H1 (cell line): ENCODE results near the gene TSPAN5. TPM values are rescaled to one million over a fixed set of nuclear protein-coding genes. Genes with fewer than 3 reads are reported as not detected.

Source experiments
- BRCA1 ChIP-seq: IDR thresholded peaks from 2 replicates; pipeline ENCODE4 v1.6.1; 2012; ENCODE audit warnings: low read depth, low read length, improper control_type of control experiment
- PHF8 ChIP-seq: fragments of 200-600 bp; sonication (generic); conservative IDR thresholded peaks from 2 replicates; pipeline ENCODE4 v1.7.1; 2012; ENCODE audit warnings: low read depth, mild to moderate bottlenecking, inconsistent platforms, low read length, moderate library complexity
- POLR2A ChIP-seq, 2 experiments: IDR thresholded peaks; 1 replicate in 1 of 2; 2 replicates in 1 of 2; pipeline ENCODE4 v1.6.1; 2011; ENCODE audit warnings: low read depth in 2 of 2, low read length in 2 of 2, mild to moderate bottlenecking in 2 of 2; ENCODE audit errors: control extremely low read depth in 1 of 2
- RFX5 ChIP-seq: IDR thresholded peaks from 2 replicates; pipeline ENCODE4 v1.6.1; 2011; ENCODE audit warnings: low read depth, low read length, improper control_type of control experiment, borderline replicate concordance
- SIN3A ChIP-seq, 2 experiments: IDR thresholded peaks in 1 of 2; conservative IDR thresholded peaks in 1 of 2; 2 replicates each; pipeline ENCODE4 v1.6.1; 2011 to 2012; ENCODE audit warnings: low read length in 2 of 2, improper control_type of control experiment in 1 of 2, low read depth in 1 of 2, mild to moderate bottlenecking in 1 of 2
- TAF1 ChIP-seq: IDR thresholded peaks from 2 replicates; pipeline ENCODE4 v1.6.1; 2011; ENCODE audit warnings: mild to moderate bottlenecking, low read depth, low read length
- ZNF274 ChIP-seq: IDR thresholded peaks from 2 replicates; pipeline ENCODE4 v1.7.0; 2012; ENCODE audit warnings: low read length, borderline replicate concordance; ENCODE audit errors: extremely low read depth
- polyA plus RNA-seq, 7 experiments: library from polyadenylated mRNA; depleted of rRNA in 3 of 7; stranded (reverse) in 5 of 7; unstranded in 2 of 7; fragments of >200 nt in 5 of 7; fragments of 200-250 nt in 2 of 7; gene quantifications; 1 replicate in 5 of 7; 2 replicates in 1 of 7; 4 replicates in 1 of 7; pipeline versions ENCODE4 v1.2.1 to v1.2.3, GENCODE V29; 2011 to 2013; ENCODE audit warnings: missing spikeins in 2 of 7, mixed read lengths in 2 of 7
- total RNA-seq: library from RNA; stranded (reverse); fragmentation: NEBNext Ultra II Directional; extraction: Animal tissue kit (Norgen Biotek cat#: 25700); gene quantifications from 2 replicates; pipeline ENCODE4 v1.2.1, GENCODE V29; 2021
- TF ChIP-seq, protein P1 (sequence below): fragments of 300-600 bp; sonication (generic); IDR thresholded peaks from 2 replicates; pipeline ENCODE4 v1.7.1; 2012; ENCODE audit warnings: low read length, moderate library complexity, mild to moderate bottlenecking, inconsistent platforms; ENCODE audit not compliant: insufficient replicate concordance
- TF ChIP-seq, protein P2 (sequence below): IDR thresholded peaks from 2 replicates; pipeline ENCODE4 v1.6.1; 2012; ENCODE audit warnings: inconsistent platforms
- TF ChIP-seq, protein P3 (sequence below): IDR thresholded peaks from 2 replicates; pipeline ENCODE4 v1.6.1; 2011; ENCODE audit warnings: low read length, improper control_type of control experiment

The TSPAN5 gene
- total and polyA plus RNA-seq, 2 of the 8 experiments (the other 6 are each of a cell fraction or from before 2014, with no cell fraction given) = 17.6 to 21.2 TPM

DNA sequence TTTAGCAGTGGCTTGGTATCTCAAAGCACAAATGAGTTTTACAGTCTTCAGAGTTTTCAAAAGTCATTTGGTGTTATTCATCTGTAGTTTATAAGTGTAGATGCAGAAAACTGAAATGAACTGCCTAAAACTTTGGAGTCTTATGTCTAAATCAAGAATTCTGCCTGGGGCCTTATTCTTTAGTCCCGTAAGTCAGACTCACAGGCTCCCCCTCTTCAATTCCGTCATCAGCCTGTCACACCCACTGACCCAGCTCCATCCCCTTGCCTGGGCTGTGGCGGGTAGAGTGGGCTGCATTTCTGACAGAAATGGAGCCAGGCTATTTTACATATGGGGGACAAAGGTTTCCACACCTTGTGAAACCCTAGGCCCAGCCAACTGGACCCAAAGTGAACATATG, 44.3 kb downstream of the TSPAN5 start (continued):
- TF ChIP-seq, protein P1, sequence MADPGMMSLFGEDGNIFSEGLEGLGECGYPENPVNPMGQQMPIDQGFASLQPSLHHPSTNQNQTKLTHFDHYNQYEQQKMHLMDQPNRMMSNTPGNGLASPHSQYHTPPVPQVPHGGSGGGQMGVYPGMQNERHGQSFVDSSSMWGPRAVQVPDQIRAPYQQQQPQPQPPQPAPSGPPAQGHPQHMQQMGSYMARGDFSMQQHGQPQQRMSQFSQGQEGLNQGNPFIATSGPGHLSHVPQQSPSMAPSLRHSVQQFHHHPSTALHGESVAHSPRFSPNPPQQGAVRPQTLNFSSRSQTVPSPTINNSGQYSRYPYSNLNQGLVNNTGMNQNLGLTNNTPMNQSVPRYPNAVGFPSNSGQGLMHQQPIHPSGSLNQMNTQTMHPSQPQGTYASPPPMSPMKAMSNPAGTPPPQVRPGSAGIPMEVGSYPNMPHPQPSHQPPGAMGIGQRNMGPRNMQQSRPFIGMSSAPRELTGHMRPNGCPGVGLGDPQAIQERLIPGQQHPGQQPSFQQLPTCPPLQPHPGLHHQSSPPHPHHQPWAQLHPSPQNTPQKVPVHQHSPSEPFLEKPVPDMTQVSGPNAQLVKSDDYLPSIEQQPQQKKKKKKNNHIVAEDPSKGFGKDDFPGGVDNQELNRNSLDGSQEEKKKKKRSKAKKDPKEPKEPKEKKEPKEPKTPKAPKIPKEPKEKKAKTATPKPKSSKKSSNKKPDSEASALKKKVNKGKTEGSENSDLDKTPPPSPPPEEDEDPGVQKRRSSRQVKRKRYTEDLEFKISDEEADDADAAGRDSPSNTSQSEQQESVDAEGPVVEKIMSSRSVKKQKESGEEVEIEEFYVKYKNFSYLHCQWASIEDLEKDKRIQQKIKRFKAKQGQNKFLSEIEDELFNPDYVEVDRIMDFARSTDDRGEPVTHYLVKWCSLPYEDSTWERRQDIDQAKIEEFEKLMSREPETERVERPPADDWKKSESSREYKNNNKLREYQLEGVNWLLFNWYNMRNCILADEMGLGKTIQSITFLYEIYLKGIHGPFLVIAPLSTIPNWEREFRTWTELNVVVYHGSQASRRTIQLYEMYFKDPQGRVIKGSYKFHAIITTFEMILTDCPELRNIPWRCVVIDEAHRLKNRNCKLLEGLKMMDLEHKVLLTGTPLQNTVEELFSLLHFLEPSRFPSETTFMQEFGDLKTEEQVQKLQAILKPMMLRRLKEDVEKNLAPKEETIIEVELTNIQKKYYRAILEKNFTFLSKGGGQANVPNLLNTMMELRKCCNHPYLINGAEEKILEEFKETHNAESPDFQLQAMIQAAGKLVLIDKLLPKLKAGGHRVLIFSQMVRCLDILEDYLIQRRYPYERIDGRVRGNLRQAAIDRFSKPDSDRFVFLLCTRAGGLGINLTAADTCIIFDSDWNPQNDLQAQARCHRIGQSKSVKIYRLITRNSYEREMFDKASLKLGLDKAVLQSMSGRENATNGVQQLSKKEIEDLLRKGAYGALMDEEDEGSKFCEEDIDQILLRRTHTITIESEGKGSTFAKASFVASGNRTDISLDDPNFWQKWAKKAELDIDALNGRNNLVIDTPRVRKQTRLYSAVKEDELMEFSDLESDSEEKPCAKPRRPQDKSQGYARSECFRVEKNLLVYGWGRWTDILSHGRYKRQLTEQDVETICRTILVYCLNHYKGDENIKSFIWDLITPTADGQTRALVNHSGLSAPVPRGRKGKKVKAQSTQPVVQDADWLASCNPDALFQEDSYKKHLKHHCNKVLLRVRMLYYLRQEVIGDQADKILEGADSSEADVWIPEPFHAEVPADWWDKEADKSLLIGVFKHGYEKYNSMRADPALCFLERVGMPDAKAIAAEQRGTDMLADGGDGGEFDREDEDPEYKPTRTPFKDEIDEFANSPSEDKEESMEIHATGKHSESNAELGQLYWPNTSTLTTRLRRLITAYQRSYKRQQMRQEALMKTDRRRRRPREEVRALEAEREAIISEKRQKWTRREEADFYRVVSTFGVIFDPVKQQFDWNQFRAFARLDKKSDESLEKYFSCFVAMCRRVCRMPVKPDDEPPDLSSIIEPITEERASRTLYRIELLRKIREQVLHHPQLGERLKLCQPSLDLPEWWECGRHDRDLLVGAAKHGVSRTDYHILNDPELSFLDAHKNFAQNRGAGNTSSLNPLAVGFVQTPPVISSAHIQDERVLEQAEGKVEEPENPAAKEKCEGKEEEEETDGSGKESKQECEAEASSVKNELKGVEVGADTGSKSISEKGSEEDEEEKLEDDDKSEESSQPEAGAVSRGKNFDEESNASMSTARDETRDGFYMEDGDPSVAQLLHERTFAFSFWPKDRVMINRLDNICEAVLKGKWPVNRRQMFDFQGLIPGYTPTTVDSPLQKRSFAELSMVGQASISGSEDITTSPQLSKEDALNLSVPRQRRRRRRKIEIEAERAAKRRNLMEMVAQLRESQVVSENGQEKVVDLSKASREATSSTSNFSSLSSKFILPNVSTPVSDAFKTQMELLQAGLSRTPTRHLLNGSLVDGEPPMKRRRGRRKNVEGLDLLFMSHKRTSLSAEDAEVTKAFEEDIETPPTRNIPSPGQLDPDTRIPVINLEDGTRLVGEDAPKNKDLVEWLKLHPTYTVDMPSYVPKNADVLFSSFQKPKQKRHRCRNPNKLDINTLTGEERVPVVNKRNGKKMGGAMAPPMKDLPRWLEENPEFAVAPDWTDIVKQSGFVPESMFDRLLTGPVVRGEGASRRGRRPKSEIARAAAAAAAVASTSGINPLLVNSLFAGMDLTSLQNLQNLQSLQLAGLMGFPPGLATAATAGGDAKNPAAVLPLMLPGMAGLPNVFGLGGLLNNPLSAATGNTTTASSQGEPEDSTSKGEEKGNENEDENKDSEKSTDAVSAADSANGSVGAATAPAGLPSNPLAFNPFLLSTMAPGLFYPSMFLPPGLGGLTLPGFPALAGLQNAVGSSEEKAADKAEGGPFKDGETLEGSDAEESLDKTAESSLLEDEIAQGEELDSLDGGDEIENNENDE = no peak
- TF ChIP-seq PHF8 (no peak), POLR2A (IDR thresholded peaks at IDR 0.05; ENCODE audit: control extremely low read depth in 1 of 2, low read depth in 2 of 2, low read length in 2 of 2) (no peak), BRCA1 (no peak), TAF1 (no peak), RFX5 (no peak), ZNF274 (no peak), SIN3A (conservative IDR thresholded peaks at IDR 0.05 in 1 of 2, IDR thresholded peaks at IDR 0.05 in 1 of 2; ENCODE audit: low read depth in 1 of 2, low read length in 2 of 2) (no peak)
- TF ChIP-seq, protein P2, sequence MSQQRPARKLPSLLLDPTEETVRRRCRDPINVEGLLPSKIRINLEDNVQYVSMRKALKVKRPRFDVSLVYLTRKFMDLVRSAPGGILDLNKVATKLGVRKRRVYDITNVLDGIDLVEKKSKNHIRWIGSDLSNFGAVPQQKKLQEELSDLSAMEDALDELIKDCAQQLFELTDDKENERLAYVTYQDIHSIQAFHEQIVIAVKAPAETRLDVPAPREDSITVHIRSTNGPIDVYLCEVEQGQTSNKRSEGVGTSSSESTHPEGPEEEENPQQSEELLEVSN = no peak
- TF ChIP-seq, protein P3, sequence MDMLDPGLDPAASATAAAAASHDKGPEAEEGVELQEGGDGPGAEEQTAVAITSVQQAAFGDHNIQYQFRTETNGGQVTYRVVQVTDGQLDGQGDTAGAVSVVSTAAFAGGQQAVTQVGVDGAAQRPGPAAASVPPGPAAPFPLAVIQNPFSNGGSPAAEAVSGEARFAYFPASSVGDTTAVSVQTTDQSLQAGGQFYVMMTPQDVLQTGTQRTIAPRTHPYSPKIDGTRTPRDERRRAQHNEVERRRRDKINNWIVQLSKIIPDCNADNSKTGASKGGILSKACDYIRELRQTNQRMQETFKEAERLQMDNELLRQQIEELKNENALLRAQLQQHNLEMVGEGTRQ = no peak
